EH (cell line): ENCODE data around the gene PMPCB.

Experiments
- DNase-seq: peaks from one replicate; pipeline ENCODE4 v3.0.0-alpha.2; 2015; ENCODE audit warnings: low read depth

PMPCB gene

DNA sequence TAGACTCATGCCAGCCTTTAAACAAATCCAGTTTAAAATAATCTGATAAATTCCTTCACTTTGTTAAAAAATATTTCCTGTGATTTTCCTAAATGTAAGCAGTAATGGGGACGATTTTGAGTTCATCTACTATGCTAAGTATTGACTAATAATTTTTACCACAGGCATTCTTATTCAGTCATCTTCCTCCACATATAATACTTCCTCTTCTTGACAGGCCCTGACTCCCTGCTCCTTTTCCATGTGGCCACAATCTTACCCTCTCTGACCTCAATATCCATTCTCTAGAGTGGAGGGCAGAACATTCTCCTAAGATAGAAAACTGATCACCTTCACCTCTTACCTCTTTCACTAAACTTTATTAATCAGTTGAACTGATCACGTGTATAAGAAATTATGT is 39.5 kb downstream of the PMPCB start:
- DNase-seq: no peak

DNA sequence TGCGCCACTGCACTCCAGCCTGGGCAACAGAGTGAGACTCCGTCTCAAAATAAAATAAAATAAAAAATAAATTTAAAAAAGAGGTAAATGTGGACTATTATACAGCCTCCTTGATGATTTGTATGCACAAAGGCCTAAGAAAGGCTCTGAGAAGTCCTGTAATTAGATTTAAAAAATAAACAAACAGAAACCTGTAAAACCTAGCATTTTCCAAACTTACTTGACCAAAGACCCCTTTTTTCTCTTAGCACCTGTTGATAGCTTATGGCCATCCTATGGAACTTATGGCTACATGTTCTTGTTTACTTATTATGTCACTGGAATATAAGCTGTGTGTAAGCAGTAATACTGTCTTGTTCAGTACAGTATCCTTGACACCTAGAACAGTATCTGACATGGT is 41.6 kb downstream of the PMPCB start:
- DNase-seq: no peak

DNA sequence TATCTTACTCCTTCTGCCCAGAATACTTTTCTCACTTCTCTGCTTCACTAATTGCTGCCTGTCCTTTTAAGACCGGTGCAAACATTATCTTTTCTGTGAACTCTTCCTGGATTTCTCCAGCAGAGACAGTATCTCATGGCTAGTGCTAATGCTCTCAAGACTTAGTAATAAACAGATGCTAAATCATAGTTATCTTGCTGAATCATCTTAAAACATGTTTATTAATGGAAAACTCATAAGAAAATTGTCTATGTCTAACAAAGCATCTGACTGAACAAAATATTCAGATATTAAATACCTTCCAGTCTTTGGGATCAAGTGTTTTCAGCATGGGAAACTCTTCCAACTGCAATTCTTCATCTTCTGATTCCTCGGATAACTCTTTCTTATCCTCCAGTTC is 44.2 kb downstream of the PMPCB start:
- DNase-seq: no peak

DNA sequence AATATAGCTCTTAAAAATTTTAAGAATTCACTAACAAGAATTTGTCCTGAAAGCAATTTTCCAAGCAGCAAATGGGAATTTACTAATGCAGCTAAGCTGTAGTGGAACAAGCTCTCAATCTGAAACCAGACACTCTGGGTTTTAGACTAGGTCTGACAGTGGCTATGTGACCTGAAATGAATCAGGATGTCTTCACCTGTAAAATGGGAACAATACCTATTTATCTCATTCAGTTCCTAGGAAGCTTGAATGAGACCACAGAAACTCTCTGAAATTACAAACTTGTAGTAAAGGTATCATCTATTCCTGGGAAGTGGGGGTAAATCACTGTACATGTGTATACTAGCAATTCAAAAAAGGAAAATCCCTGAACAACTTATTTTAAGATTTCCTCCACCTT is 46.1 kb downstream of the PMPCB start:
- no peak for DNase-seq

DNA sequence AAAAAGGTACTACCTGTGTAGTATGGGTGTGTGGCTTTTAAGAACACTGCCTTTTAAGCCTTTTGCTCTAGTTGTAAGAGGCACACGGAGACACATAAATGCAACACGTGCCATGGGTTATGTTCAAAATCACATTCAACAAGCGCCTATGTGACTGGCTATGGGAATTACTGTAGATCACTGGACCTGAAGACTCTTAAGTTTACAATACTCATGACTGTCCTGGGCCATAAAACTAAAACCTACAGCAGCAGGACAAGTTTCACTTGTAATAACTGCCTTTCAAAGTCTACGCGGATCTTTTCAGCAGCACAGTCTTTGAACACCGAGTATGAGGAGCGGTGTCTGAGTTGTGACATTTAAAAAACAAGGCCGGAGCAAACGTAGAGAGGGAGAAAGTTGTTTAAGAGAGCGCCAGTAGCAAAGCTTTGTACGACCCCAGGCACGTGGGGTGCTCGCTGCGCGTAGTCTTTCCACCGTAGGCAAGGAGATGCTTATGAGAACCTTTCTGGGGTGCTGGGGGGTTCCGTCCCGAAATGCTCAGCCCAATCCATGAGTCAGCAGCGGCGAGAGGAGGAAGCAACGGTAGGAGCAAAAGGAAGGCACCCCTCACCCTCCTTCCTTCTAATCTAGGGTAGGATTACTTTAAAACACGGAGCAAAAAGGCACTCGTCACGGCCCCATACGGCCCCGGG is 46.7 kb downstream of the PMPCB start:
- DNase-seq: peak; percentile 48

DNA sequence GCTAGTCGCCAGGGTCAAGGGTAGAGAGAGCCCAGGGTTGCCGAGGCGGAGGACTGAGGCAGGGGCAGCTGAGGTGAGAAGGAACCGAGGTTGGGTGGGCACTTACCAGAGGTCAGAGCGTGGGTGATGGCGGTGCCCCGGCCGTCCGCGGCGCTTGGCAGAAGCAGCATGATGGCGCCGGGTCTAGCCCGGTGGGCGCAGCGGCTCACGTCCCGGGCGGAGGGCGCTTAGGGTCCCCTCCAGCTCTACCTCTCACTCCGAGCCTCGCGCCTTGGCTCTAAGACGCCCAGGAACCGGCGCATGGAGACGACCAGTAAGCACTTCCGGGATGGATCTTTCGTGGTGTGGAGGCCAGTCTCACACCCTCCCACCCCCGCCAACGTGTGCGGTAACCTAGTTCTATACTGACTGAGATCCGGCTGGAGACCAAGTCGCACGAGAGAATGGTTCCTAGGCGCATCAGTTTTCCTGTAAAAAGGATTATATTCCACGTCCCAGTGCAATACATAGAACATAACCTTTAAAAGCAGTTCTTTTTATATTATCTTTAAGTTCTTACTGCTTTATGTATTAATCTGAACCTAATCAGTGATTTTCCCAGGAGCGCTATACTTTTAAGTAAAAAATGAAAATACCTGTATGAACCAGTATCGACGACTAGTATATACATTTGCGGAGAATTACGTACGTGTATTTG is 47.4 kb downstream of the PMPCB start, which contains the start of gene DNAJC2:
DNAJC2 (minus strand) TSS at position 315 of the 697 bp plus-strand sequence; CDS start at position 170, 145 bp downstream.
- DNase-seq: peak; percentile 93

DNA sequence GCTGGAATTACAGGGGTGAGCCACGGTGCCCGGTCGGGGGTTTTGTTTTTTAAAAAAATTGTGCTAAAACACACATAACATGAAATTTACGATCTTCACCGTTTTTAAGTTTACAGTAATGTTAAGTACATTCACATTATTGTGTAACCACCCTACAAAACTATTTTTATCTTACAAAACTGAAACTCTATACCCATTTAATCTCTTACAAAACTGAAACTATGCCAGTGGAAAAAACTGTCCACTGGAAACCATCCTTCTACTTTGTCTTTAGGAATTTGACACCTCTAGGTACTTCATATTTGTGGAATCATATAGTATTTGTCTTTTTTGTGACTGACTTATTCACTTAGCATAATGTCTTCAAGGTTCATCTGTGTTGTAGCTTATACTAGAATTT is 49.2 kb downstream of the PMPCB start:
- peak; percentile 9 for DNase-seq

DNA sequence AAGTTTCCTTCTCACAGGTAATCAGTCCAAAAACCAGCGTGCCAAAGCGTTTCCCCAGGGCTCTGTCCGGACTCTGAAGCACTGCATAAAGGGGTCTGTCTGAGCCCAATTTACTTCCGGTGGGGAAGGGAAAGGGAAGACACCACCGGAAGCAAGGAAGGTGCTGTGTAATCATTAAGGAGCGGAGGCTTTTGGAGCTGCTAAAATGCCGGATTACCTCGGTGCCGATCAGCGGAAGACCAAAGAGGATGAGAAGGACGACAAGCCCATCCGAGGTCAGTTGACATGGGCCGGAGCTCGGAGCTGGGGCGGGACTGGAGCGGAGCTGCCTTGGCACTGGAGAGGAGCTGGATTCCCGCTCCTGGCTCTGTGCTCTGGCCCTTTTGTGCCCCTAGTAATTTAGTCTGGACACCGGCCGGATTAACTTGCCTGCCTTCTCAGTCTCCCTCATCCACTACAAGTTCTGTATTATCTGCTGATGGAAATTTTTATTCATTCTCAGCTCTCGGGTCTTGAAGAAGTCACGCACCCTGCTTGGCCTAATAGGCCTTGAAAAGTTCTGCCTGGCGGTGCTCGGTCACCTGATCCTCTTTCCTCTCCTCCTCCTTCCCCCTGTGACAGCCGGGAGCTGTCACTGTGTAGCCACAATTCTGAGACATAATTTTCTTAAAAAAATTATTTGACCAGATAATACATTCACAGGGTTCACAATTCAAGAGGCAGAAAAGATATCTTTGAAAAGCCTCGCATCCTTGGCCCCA is 50.5 kb downstream of the PMPCB start, which contains the start of gene PSMC2:
PSMC2 (plus strand) TSS at position 137 of the 761 bp plus-strand sequence; CDS start at position 206, 69 bp downstream.
- peak; percentile 89 for DNase-seq

DNA sequence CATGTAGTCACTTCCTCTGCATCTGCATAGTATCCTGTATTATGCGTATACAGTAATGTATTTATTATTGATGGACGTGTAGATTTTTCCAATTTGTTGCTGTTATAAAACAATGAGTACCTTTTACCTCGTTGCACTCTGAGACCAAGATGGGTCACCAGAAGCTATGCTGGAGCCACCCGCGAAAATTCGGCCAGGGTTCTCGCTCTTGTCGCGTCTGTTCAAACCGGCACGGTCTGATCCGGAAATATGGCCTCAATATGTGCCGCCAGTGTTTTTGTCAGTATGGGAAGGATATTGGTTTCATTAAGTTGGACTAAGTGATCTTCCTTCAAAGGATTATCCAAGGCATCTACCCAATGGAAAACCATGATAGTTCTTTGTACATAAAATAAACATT is 51.2 kb downstream of the PMPCB start:
- DNase-seq: no peak

DNA sequence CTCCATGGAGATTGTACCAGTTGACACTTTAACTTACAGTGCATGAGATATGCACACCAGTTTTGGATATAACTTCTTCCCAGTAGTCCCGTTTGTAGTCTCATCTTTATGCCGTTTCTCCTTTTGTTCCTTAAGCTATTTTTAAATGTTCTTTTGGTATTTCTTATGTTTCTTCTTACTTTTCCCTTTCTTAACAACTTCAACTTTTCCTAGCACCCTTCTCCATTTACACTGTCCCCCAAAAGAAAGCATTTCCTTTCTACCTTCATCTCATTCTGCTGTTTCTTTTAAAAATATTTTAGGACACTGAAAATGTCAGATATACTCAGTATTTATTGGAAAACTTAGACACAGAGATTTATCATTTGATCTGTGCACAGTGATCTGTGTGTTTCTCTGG is 51.7 kb downstream of the PMPCB start:
- no peak for DNase-seq

DNA sequence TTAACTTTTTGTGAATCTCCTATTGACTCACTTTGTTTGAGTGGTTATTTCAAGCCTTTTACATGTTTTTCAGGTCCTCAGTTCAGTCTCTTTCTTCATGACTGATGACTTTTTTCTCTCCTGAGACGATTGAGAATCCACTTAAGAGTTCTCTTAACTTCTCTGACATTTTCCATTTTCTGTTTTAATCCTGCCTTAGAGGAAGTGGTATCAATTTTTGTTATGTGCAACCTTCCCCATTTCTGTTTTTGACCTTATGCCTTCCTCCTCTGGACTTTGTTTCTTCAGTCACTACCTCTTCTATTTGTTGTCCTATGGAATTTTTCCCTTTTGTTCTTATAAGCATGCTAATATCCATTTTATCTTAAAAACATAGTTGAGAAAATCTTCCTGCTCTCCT is 52.6 kb downstream of the PMPCB start:
- DNase-seq: no peak
